HepG2 (cell line): ENCODE results near the gene NAT14. TPM values are rescaled to one million over a fixed set of nuclear protein-coding genes. Genes with fewer than 3 reads are reported as not detected.

Experiments used
- ATAD3A ChIP-seq: sonication (generic); formaldehyde crosslinking; IDR thresholded peaks from 2 replicates; pipeline ENCODE4 v1.4.0; 2020; ENCODE audit warnings: missing genetic modification reagents
- BRD4 ChIP-seq: sonication (generic); formaldehyde crosslinking; IDR thresholded peaks from 2 replicates; pipeline ENCODE4 v1.4.0; 2020; ENCODE audit warnings: missing genetic modification reagents
- HMGA1 ChIP-seq: sonication (generic); formaldehyde crosslinking; conservative IDR thresholded peaks from 2 replicates; pipeline ENCODE4 v1.4.0; 2020; ENCODE audit warnings: missing genetic modification reagents
- NFYB ChIP-seq: sonication (generic); formaldehyde crosslinking; IDR thresholded peaks from 2 replicates; pipeline ENCODE4 v1.4.0; 2020; ENCODE audit warnings: missing genetic modification reagents
- PAX8 ChIP-seq: sonication (generic); formaldehyde crosslinking; IDR thresholded peaks from 2 replicates; pipeline ENCODE4 v1.8.0; 2022; ENCODE audit warnings: mild to moderate bottlenecking, missing genetic modification reagents, borderline replicate concordance
- RBFOX2 ChIP-seq: fragments of 200-400 bp; formaldehyde crosslinking; IDR thresholded peaks from 2 replicates; pipeline ENCODE4 v1.6.1; 2017; ENCODE audit warnings: low read depth, mild to moderate bottlenecking, low read length
- SMAD1 ChIP-seq: sonication (generic); formaldehyde crosslinking; IDR thresholded peaks from 2 replicates; pipeline ENCODE4 v1.4.0; 2020; ENCODE audit warnings: missing genetic modification reagents, low read depth, mild to moderate bottlenecking, borderline replicate concordance
- SPEN ChIP-seq: sonication (generic); formaldehyde crosslinking; IDR thresholded peaks from 2 replicates; pipeline ENCODE4 v1.5.1; 2020; ENCODE audit warnings: low read depth, mild to moderate bottlenecking, missing genetic modification reagents
- ZNF354B ChIP-seq: sonication (generic); formaldehyde crosslinking; IDR thresholded peaks from 2 replicates; pipeline ENCODE4 v1.8.0; 2022; ENCODE audit warnings: mild to moderate bottlenecking, missing genetic modification reagents
- ZNF530 ChIP-seq: sonication (generic); formaldehyde crosslinking; IDR thresholded peaks from 2 replicates; pipeline ENCODE4 v1.5.0; 2020; ENCODE audit warnings: low read depth, mild to moderate bottlenecking, missing genetic modification reagents
- ZNF563 ChIP-seq: sonication (generic); formaldehyde crosslinking; IDR thresholded peaks from 2 replicates; pipeline ENCODE4 v1.8.0; 2022; ENCODE audit warnings: mild to moderate bottlenecking, moderate library complexity, missing genetic modification reagents
- ZNF703 ChIP-seq: sonication (generic); formaldehyde crosslinking; IDR thresholded peaks from 2 replicates; pipeline ENCODE4 v1.5.1; 2020; ENCODE audit warnings: missing genetic modification reagents, mild to moderate bottlenecking, moderate library complexity, borderline replicate concordance
- ZSCAN30 ChIP-seq: sonication (generic); formaldehyde crosslinking; IDR thresholded peaks from 2 replicates; pipeline ENCODE4 v1.5.0; 2020; ENCODE audit warnings: mild to moderate bottlenecking, missing genetic modification reagents
- polyA plus RNA-seq, 8 experiments: library from polyadenylated mRNA; depleted of rRNA in 3 of 8; stranded (reverse) in 7 of 8; unstranded in 1 of 8; fragments of >200 nt; fragmentation: Illumina TruSeq in 4 of 8; extraction: Trizol in 4 of 8; gene quantifications; 2 replicates each; pipeline versions ENCODE4 v1.2.1 to v1.2.3, GENCODE V29; 2011 to 2016; ENCODE audit warnings: low read depth in 4 of 8, missing spikeins in 1 of 8, mixed read lengths in 1 of 8; ENCODE audit not compliant: insufficient read depth in 1 of 8
- total RNA-seq, 5 experiments: library from RNA; depleted of rRNA; stranded (reverse); fragments of >200 nt; fragmentation: Illumina TruSeq; extraction: Trizol; gene quantifications; 2 replicates each; pipeline ENCODE4 v1.2.3, GENCODE V29; 2016; ENCODE audit warnings: low read depth in 1 of 5
- TF ChIP-seq, protein P1 (sequence below): sonication (generic); formaldehyde crosslinking; IDR thresholded peaks from 2 replicates; pipeline ENCODE4 v1.5.0; 2020; ENCODE audit warnings: missing genetic modification reagents
- TF ChIP-seq, protein P2 (sequence below): sonication (generic); formaldehyde crosslinking; IDR thresholded peaks from 2 replicates; pipeline ENCODE4 v1.8.0; 2022; ENCODE audit warnings: mild to moderate bottlenecking, missing genetic modification reagents, moderate library complexity
- TF ChIP-seq, protein P3 (sequence below): sonication (generic); formaldehyde crosslinking; IDR thresholded peaks from 2 replicates; pipeline ENCODE4 v1.9.0; 2021; ENCODE audit warnings: missing genetic modification reagents, borderline replicate concordance
- TF ChIP-seq, protein P4 (sequence below): sonication (generic); formaldehyde crosslinking; IDR thresholded peaks from 2 replicates; pipeline ENCODE4 v1.5.1; 2020; ENCODE audit warnings: mild to moderate bottlenecking, missing genetic modification reagents
- TF ChIP-seq, protein P5 (sequence below): fragments of 450-650 bp; IDR thresholded peaks from 2 replicates; pipeline ENCODE4 v1.6.1; 2016
- TF ChIP-seq, protein P6 (sequence below): sonication (generic); formaldehyde crosslinking; IDR thresholded peaks from 2 replicates; pipeline ENCODE4 v1.8.0; 2022; ENCODE audit warnings: low read depth, missing genetic modification reagents

The NAT14 gene
- total and polyA plus RNA-seq, 2 of the 13 experiments (the other 11 are each of a cell fraction or from before 2014, with no cell fraction given): 20.7 to 22.3 TPM

DNA sequence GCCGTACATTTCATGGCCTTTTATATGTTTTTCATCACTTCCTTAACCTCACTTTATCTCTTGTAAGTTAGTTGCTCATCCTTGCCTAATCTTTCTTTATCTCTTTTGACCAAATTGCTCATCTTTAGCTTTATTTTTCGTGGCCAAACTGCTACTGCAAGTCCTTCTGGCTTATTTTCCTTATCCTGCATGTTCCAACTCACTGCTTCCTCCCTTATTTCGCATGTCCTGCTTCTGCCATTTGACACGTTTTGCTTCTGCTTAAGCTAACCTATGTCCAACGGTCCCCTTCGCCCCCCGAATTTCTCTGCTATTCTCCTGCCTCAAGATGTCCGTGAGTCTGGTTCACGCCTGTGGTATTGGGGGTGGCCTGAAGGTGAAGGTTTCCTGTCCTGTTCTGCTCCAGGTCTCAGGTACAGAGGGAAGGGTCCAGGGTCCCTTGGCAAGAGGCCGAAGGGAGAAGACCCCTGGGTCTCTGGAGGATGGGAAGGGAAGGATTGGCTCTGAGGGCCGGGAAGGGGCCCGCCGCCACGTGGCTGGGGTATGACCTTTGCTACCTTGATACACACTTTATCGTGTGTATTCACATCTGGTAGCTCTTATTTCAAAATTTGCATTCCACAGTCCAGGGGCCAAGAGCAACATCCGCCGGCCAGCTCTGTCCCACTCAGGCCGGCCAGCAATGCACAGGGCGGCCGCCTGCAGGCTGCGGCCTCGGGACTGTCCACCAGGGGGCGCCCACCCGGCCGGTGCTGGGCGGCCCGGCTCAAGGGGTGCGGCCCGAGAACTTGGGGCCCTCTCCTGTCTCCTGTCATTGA, 17.5 kb upstream of the NAT14 start (continued):
- TF ChIP-seq, protein P1, sequence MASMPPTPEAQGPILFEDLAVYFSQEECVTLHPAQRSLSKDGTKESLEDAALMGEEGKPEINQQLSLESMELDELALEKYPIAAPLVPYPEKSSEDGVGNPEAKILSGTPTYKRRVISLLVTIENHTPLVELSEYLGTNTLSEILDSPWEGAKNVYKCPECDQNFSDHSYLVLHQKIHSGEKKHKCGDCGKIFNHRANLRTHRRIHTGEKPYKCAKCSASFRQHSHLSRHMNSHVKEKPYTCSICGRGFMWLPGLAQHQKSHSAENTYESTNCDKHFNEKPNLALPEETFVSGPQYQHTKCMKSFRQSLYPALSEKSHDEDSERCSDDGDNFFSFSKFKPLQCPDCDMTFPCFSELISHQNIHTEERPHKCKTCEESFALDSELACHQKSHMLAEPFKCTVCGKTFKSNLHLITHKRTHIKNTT (CRISPR knock-in tag): no peak
- TF ChIP-seq ZNF530 (no peak), NFYB (CRISPR knock-in tag) (no peak; the same call in 1 of the 2 replicates), HMGA1 (CRISPR knock-in tag) (no peak), ZNF703 (CRISPR knock-in tag) (no peak), ZNF354B (CRISPR knock-in tag) (peak; percentile 72; the same call in 1 of the 2 replicates), ATAD3A (CRISPR knock-in tag) (no peak), RBFOX2 (no peak), SPEN (CRISPR knock-in tag) (peak; percentile 57; the same call in 1 of the 2 replicates), ZSCAN30 (CRISPR knock-in tag) (no peak), BRD4 (no peak), PAX8 (CRISPR knock-in tag) (no peak), SMAD1 (CRISPR knock-in tag) (no peak), ZNF563 (CRISPR knock-in tag) (no peak)
- TF ChIP-seq, protein P2, sequence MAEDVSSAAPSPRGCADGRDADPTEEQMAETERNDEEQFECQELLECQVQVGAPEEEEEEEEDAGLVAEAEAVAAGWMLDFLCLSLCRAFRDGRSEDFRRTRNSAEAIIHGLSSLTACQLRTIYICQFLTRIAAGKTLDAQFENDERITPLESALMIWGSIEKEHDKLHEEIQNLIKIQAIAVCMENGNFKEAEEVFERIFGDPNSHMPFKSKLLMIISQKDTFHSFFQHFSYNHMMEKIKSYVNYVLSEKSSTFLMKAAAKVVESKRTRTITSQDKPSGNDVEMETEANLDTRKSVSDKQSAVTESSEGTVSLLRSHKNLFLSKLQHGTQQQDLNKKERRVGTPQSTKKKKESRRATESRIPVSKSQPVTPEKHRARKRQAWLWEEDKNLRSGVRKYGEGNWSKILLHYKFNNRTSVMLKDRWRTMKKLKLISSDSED: no peak
- TF ChIP-seq, protein P3, sequence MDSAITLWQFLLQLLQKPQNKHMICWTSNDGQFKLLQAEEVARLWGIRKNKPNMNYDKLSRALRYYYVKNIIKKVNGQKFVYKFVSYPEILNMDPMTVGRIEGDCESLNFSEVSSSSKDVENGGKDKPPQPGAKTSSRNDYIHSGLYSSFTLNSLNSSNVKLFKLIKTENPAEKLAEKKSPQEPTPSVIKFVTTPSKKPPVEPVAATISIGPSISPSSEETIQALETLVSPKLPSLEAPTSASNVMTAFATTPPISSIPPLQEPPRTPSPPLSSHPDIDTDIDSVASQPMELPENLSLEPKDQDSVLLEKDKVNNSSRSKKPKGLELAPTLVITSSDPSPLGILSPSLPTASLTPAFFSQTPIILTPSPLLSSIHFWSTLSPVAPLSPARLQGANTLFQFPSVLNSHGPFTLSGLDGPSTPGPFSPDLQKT: no peak
- TF ChIP-seq, protein P4, sequence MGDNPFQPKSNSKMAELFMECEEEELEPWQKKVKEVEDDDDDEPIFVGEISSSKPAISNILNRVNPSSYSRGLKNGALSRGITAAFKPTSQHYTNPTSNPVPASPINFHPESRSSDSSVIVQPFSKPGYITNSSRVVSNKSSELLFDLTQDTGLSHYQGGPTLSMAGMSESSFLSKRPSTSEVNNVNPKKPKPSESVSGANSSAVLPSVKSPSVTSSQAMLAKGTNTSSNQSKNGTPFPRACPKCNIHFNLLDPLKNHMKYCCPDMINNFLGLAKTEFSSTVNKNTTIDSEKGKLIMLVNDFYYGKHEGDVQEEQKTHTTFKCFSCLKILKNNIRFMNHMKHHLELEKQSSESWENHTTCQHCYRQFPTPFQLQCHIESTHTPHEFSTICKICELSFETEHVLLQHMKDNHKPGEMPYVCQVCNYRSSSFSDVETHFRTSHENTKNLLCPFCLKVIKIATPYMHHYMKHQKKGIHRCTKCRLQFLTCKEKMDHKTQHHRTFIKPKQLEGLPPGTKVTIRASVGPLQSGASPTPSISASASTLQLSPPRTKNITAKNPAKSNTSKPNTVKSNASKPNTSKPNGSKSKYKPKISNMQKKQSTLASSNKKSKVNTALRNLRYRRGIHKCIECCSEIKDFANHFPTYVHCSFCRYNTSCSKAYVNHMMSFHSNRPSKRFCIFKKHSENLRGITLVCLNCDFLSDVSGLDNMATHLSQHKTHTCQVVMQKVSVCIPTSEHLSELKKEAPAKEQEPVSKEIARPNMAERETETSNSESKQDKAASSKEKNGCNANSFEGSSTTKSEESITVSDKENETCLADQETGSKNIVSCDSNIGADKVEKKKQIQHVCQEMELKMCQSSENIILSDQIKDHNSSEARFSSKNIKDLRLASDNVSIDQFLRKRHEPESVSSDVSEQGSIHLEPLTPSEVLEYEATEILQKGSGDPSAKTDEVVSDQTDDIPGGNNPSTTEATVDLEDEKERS (CRISPR knock-in tag): no peak
- TF ChIP-seq, protein P5, sequence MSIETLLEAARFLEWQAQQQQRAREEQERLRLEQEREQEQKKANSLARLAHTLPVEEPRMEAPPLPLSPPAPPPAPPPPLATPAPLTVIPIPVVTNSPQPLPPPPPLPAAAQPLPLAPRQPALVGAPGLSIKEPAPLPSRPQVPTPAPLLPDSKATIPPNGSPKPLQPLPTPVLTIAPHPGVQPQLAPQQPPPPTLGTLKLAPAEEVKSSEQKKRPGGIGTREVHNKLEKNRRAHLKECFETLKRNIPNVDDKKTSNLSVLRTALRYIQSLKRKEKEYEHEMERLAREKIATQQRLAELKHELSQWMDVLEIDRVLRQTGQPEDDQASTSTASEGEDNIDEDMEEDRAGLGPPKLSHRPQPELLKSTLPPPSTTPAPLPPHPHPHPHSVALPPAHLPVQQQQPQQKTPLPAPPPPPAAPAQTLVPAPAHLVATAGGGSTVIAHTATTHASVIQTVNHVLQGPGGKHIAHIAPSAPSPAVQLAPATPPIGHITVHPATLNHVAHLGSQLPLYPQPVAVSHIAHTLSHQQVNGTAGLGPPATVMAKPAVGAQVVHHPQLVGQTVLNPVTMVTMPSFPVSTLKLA: no peak
- TF ChIP-seq, protein P6, sequence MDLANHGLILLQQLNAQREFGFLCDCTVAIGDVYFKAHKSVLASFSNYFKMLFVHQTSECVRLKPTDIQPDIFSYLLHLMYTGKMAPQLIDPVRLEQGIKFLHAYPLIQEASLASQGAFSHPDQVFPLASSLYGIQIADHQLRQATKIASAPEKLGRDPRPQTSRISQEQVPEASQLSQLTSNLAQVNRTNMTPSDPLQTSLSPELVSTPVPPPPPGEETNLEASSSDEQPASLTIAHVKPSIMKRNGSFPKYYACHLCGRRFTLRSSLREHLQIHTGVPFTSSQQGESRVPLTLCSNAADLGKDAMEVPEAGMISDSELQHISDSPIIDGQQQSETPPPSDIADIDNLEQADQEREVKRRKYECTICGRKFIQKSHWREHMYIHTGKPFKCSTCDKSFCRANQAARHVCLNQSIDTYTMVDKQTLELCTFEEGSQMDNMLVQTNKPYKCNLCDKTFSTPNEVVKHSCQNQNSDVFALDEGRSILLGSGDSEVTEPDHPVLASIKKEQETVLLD (CRISPR knock-in tag): no peak
